ENCODE measurements around the gene STIMATE.

STIMATE gene

GRCh38 chr3:52841211-52841980, 56.0 kb downstream of the STIMATE start:
- no peak for DNase-seq (ENCODE audit: low read depth)

- no peak for DNase-seq (ENCODE audit: low read depth)
Observed at GRCh38 chr3:52839892-52840545, 57.3 kb downstream of the STIMATE start.

GRCh38 chr3:52839268-52839575, 58.1 kb downstream of the STIMATE start:
- no peak for DNase-seq (ENCODE audit: low read depth)

- DNase-seq (ENCODE audit: low read depth) = no peak
Observed at GRCh38 chr3:52838561-52839267, 58.6 kb downstream of the STIMATE start.

- no peak for DNase-seq (ENCODE audit: low read depth)
Observed at GRCh38 chr3:52836986-52837385, 60.4 kb downstream of the STIMATE start.

- no peak for DNase-seq (ENCODE audit: low read depth)
Observed at GRCh38 chr3:52836471-52836845, 60.9 kb downstream of the STIMATE start.

GRCh38 chr3:52835766-52836470, 61.4 kb downstream of the STIMATE start:
- no peak for DNase-seq (ENCODE audit: low read depth)

- DNase-seq (ENCODE audit: low read depth) = no peak
Observed at GRCh38 chr3:52834871-52835501, 62.4 kb downstream of the STIMATE start, which contains the start of gene MUSTN1. TSS of gene MUSTN1 (minus strand) at chr3:52835019. CDS start at chr3:52834948, 71 bp downstream.

GRCh38 chr3:52833202-52833601, 64.1 kb downstream of the STIMATE start:
- no peak for DNase-seq (ENCODE audit: low read depth)

GRCh38 chr3:52831500-52832301, 65.6 kb downstream of the STIMATE start:
- DNase-seq (ENCODE audit: low read depth) = no peak

GRCh38 chr3:52830535-52831258, 66.7 kb downstream of the STIMATE start, which contains the start of gene ITIH4:
TSS of gene ITIH4 (minus strand) at chr3:52830672. CDS start at chr3:52830642, 30 bp downstream.
- DNase-seq (ENCODE audit: low read depth) = no peak

GRCh38 chr3:52829906-52830463, 67.4 kb downstream of the STIMATE start:
- DNase-seq (ENCODE audit: low read depth) = no peak

- DNase-seq (ENCODE audit: low read depth) = no peak
Observed at GRCh38 chr3:52829482-52829881, 67.9 kb downstream of the STIMATE start.

- no peak for DNase-seq (ENCODE audit: low read depth)
Observed at GRCh38 chr3:52827866-52828376, 69.4 kb downstream of the STIMATE start.

- no peak for DNase-seq (ENCODE audit: low read depth)
Observed at GRCh38 chr3:52827441-52827840, 69.9 kb downstream of the STIMATE start.

- no peak for DNase-seq (ENCODE audit: low read depth)
Observed at GRCh38 chr3:52824037-52824436, 73.3 kb downstream of the STIMATE start.

- no peak for DNase-seq (ENCODE audit: low read depth)
Observed at GRCh38 chr3:52822363-52822762, 75.0 kb downstream of the STIMATE start.

- no peak for DNase-seq (ENCODE audit: low read depth)
Observed at GRCh38 chr3:52820736-52821135, 76.6 kb downstream of the STIMATE start.

GRCh38 chr3:52819936-52820335, 77.4 kb downstream of the STIMATE start:
- DNase-seq (ENCODE audit: low read depth) = no peak

GRCh38 chr3:52817860-52818259, 79.5 kb downstream of the STIMATE start:
- DNase-seq (ENCODE audit: low read depth) = no peak
